K562 (cell line): ENCODE data around the gene CFAP298. TPM values are rescaled to one million over a fixed set of nuclear protein-coding genes. Genes with fewer than 3 reads are reported as not detected.
A peak's percentile ranks its signal among the peaks of the same experiment; 100 is the strongest.

ENCODE experiments used
- CHD1 ChIP-seq: fragments of 200-600 bp; sonication (generic); IDR thresholded peaks from one replicate; pipeline ENCODE4 v1.6.1; 2012; ENCODE audit warnings: mild to moderate bottlenecking, moderate library complexity, low read length, inconsistent platforms
- ESRRB ChIP-seq: fragments of 250-450 bp; sonication (Bioruptor Pico); IDR thresholded peaks from 2 replicates; pipeline ENCODE4 v1.5.0; 2020; ENCODE audit warnings: mild to moderate bottlenecking, moderate library complexity, borderline replicate concordance
- GABPA ChIP-seq: fragments of 200-800 bp; sonication (Bioruptor generic); conservative IDR thresholded peaks from 2 replicates; pipeline ENCODE4 v1.6.1; 2016; ENCODE audit warnings: low read depth, missing genetic modification characterization, missing compliant biosample characterization
- GATA2 ChIP-seq: sonication (generic); formaldehyde crosslinking; IDR thresholded peaks from 2 replicates; pipeline ENCODE4 v1.4.0; 2020; ENCODE audit warnings: mild to moderate bottlenecking, missing genetic modification reagents
- HMGN3 ChIP-seq: IDR thresholded peaks from 2 replicates; pipeline ENCODE4 v1.6.1; 2011; ENCODE audit warnings: borderline replicate concordance, low read depth, mild to moderate bottlenecking, mixed read lengths, low read length; ENCODE audit not compliant: insufficient read length; ENCODE audit errors: extremely low read depth
- KLF1 ChIP-seq: fragments of 450-650 bp; IDR thresholded peaks from 2 replicates; pipeline ENCODE4 v1.6.1; 2016; ENCODE audit warnings: missing genetic modification characterization, missing compliant biosample characterization
- L3MBTL2 ChIP-seq: fragments of 450-650 bp; IDR thresholded peaks from 2 replicates; pipeline ENCODE4 v1.6.1; 2016; ENCODE audit warnings: mild to moderate bottlenecking, moderate library complexity
- MTF1 ChIP-seq: fragments of 250-450 bp; sonication (Bioruptor Pico); IDR thresholded peaks from 2 replicates; pipeline ENCODE4 v1.9.0; 2021; ENCODE audit warnings: moderate library complexity, mild to moderate bottlenecking, inconsistent platforms, borderline replicate concordance
- PHB2 ChIP-seq: fragments of 450-650 bp; IDR thresholded peaks from 2 replicates; pipeline ENCODE4 v1.6.1; 2017; ENCODE audit warnings: low read depth
- PRMT5 ChIP-seq: sonication (generic); formaldehyde crosslinking; IDR thresholded peaks from 2 replicates; pipeline ENCODE4 v1.5.0; 2020; ENCODE audit warnings: missing genetic modification reagents
- RREB1 ChIP-seq: fragments of 250-450 bp; sonication (Bioruptor Pico); IDR thresholded peaks from 2 replicates; pipeline ENCODE4 v1.4.0; 2020
- SMAD2 ChIP-seq: fragments of 150-350 bp; IDR thresholded peaks from 2 replicates; pipeline ENCODE4 v1.6.1; 2014; ENCODE audit warnings: low read depth, mild to moderate bottlenecking, low read length
- SRSF1 ChIP-seq: fragments of 200-400 bp; formaldehyde crosslinking; IDR thresholded peaks from 2 replicates; pipeline ENCODE4 v1.6.1; 2017; ENCODE audit warnings: mild to moderate bottlenecking, low read depth, low read length, moderate library complexity
- ZKSCAN1 ChIP-seq: fragments of 150-350 bp; IDR thresholded peaks from 2 replicates; pipeline ENCODE4 v1.6.1; 2016; ENCODE audit warnings: low read depth, low read length
- ZNF395 ChIP-seq: fragments of 200-800 bp; sonication (Bioruptor generic); IDR thresholded peaks from 2 replicates; pipeline ENCODE4 v1.6.1; 2017; ENCODE audit warnings: missing genetic modification characterization, missing compliant biosample characterization
- ZNF583 ChIP-seq: fragments of 250-450 bp; sonication (Bioruptor Pico); IDR thresholded peaks from 2 replicates; pipeline ENCODE4 v1.4.0; 2020
- ZNF766 ChIP-seq: fragments of 200-800 bp; sonication (Bioruptor generic); conservative IDR thresholded peaks from 2 replicates; pipeline ENCODE4 v1.6.1; 2016; ENCODE audit warnings: missing genetic modification characterization, missing compliant biosample characterization
- ZNF830 ChIP-seq: fragments of 250-450 bp; sonication (Bioruptor Pico); IDR thresholded peaks from 2 replicates; pipeline ENCODE4 v1.5.0; 2021; ENCODE audit warnings: mild to moderate bottlenecking
- polyA plus RNA-seq, 8 experiments: library from polyadenylated mRNA; depleted of rRNA in 4 of 8; stranded (reverse) in 5 of 8; unstranded in 3 of 8; fragments of >200 nt; fragmentation: Nextera tagmentation in 2 of 8; fragmentation: Illumina TruSeq in 1 of 8; extraction: Ambion mirVana in 2 of 8; extraction: Trizol in 1 of 8; gene quantifications; 2 replicates each; pipeline versions ENCODE4 v1.2.1 to v1.2.3, GENCODE V29; 2011 to 2014; ENCODE audit warnings: inconsistent platforms in 1 of 8, missing spikeins in 1 of 8
- total RNA-seq, 7 experiments: library from RNA; depleted of rRNA in 6 of 7; stranded (reverse); fragments of >200 nt in 6 of 7; fragmentation: Illumina TruSeq in 2 of 7; extraction: Trizol in 2 of 7; gene quantifications; 2 replicates each; pipeline versions ENCODE4 v1.2.1 to v1.2.3, GENCODE V29; 2011 to 2021; ENCODE audit warnings: low replicate concordance in 1 of 7
- TF ChIP-seq, protein P1 (sequence below): fragments of 450-650 bp; IDR thresholded peaks from 2 replicates; pipeline ENCODE4 v1.6.1; 2018; ENCODE audit warnings: mild to moderate bottlenecking, low read depth; ENCODE audit not compliant: partially characterized antibody

The CFAP298 gene
- total and polyA plus RNA-seq, 9 of the 15 experiments (the other 6 are each of a cell fraction or from before 2014, with no cell fraction given) = 31.4 to 178 (median 89.7) TPM

GRCh38 chr21:32612075-32612998 lies at the start of gene CFAP298 (continued):
- TF ChIP-seq RREB1 (CRISPR knock-in tag) (no peak; the same call in 1 of the 2 replicates), PHB2 (no peak), ESRRB (CRISPR knock-in tag) (no peak), SMAD2 (no peak), ZNF583 (CRISPR knock-in tag) (no peak), KLF1 (tag) (peak; percentile 64; the same call in 1 of the 2 replicates), GATA2 (CRISPR knock-in tag) (no peak), MTF1 (CRISPR knock-in tag) (no peak), SRSF1 (no peak), CHD1 (no peak), ZKSCAN1 (no peak; the same call in 1 of the 2 replicates), HMGN3 (peak; percentile 74), PRMT5 (CRISPR knock-in tag) (0 out of 2 replicates have a peak, but pooled peaks have one; percentile 38), L3MBTL2 (peak; percentile 62), ZNF830 (CRISPR knock-in tag) (peak; percentile 12; the same call in 1 of the 2 replicates), ZNF395 (CRISPR knock-in tag) (peak; percentile 57; the same call in 1 of the 2 replicates), GABPA (peak; percentile 99), ZNF766 (no peak)
- TF ChIP-seq, protein P1, sequence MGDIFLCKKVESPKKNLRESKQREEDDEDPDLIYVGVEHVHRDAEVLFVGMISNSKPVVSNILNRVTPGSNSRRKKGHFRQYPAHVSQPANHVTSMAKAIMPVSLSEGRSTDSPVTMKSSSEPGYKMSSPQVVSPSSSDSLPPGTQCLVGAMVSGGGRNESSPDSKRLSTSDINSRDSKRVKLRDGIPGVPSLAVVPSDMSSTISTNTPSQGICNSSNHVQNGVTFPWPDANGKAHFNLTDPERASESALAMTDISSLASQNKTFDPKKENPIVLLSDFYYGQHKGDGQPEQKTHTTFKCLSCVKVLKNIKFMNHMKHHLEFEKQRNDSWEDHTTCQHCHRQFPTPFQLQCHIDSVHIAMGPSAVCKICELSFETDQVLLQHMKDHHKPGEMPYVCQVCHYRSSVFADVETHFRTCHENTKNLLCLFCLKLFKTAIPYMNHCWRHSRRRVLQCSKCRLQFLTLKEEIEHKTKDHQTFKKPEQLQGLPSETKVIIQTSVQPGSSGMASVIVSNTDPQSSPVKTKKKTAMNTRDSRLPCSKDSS = no peak
